Activated CD4-positive, alpha-beta T cell treated with anti-CD3 and anti-CD28 coated beads, Interleukin-2, amount 50 U/mL, for 1 hour (primary cell): Measurements from ENCODE around the gene STIMATE.

ENCODE experiments used
- DNase-seq: peaks from one replicate; pipeline ENCODE4 v3.0.0-alpha.2; 2020

The STIMATE gene

GRCh38 chr3:52839268-52839575 is 58.1 kb downstream of the STIMATE start:
- DNase-seq: no peak

DNA sequence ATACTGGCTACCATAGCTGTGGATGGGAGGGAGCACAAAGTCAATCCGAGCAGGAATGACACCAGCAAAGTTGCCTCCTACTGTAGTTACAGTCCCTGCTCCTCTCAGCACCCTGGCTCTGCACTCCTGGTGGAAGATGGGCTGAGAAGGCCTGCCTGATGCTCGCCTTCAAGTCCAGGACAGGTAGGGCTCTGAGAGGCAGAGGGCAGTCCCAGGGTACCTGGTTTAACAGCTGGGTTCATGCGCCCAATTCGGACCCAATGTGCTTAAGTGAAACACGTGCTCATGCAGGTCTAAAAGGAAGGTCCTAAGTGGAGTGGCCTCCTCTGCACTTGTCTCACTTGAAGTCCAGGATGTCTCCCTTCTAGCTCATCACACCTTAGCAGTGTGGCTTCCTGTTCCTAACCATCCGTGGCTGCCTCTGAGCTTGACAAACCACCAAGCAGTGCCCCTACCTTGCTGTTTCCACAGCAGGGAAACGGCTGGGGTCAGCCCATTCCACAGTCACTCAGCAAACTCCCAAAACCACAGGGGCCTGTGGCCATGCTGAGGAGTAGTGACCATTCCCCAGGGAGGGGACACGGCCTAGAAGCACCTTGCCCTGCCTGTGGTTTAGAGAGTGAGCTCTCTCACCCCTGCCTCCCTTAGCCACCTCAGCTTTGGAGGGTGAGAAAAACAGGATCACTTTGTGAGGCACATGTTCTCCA is 58.6 kb downstream of the STIMATE start:
- DNase-seq: no peak

- DNase-seq: no peak
These were observed 60.4 kb downstream of the STIMATE start for GRCh38 chr3:52836986-52837385.

- no peak for DNase-seq
These were observed 60.9 kb downstream of the STIMATE start for GRCh38 chr3:52836471-52836845.

GRCh38 chr3:52835766-52836470 is 61.4 kb downstream of the STIMATE start:
- DNase-seq: no peak

DNA sequence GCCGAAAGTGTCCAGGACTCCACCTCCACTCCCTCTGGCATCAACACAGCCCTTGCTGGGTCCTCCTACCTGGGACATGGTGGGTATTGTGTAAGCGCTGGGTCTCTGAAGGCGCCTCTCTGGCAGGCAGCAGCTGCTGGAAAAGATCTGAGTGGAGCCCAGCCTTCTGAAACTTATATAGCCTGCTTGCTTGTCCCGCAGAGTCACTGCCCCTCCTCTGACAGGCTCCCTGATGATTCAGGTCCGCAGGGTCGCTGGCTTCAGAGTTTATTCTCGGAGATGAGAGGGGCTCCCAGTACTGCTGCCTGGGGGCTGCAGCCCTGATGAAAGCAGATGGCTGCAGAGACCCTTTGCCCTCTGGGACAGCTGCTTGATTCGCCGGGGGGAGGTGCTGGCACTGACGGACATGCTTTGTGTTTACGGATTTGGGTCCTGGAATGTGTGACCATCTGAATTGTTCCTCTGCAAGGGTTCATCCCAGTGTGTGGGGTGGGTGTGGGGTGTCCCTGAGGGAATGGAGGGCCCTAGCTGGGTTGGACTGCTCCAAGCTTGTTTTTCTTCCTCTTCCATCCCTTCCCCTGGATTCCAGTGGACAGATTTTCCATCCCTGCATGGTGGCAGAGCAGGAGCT is 62.4 kb downstream of the STIMATE start, which contains the start of gene MUSTN1:
MUSTN1 (minus strand) TSS at position 149 of the 631 bp plus-strand sequence; CDS start at position 78, 71 bp downstream.
- no peak for DNase-seq

- no peak for DNase-seq
These were observed 64.1 kb downstream of the STIMATE start for GRCh38 chr3:52833202-52833601.

- DNase-seq: no peak
These were observed 65.6 kb downstream of the STIMATE start for GRCh38 chr3:52831500-52832301.

DNA sequence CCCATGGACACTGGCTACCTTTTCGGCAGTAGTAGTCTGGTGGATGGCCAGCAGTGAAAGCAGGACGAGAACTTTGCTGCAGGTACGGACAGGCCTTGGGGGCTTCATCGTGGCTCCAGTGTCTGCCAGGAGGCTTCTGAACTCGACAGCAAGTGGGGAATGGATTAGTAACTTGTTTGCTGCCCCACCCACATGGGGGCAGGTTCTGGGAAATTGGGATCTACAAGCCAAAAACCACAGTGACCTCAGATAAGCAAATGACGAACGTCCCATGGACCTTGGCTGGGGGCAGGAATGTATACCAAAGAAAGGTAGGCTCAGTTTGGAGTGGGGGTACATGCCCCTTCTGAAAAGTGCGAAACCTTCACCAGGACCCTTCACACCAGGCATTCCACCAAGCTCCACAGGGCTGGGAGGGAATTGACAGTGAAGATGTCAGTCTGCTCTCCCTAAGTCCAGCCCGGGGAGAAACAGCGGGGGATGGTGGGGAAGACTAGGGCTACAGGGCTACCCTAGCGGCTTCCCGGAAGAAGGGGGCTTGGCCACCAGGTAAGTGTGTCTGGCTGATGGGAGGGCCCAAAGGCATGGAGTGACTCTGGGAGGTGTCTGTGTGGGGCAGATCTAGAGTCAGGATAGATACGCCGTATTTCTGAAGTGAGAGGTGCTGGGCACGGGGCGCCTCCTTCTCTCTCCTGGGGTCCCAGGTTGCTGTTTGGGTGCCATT is 66.7 kb downstream of the STIMATE start, which contains the start of gene ITIH4:
ITIH4 (minus strand) TSS at position 138 of the 724 bp plus-strand sequence; CDS start at position 108, 30 bp downstream.
- DNase-seq: no peak

GRCh38 chr3:52829906-52830463 is 67.4 kb downstream of the STIMATE start:
- no peak for DNase-seq

- no peak for DNase-seq
These were observed 67.9 kb downstream of the STIMATE start for GRCh38 chr3:52829482-52829881.

DNA sequence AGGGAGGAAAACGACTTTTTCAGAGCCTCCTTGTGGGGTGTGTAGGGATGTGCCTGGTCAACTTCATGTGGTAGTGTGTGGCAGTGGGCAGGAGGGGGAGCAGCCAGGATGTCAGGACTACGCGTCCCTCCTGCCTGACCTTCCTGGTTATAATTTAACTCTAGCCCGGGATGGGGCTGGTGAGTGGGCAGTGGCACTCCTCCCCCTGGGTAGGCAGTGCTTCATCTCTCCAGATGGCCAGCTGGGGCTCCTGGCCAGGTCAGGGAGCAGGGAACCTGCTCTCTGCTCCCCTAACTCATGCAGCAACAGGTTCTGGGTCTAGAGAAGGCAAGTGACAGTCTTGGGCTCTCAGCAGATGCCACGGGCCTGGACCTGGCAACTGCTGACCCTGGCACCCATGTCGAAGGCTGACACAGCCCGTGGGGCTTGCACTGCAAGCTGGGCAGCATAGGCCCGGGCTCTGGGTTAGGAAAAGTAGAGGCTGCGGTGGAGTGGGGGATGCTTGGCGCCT is 69.4 kb downstream of the STIMATE start:
- no peak for DNase-seq

- DNase-seq: no peak
These were observed 69.9 kb downstream of the STIMATE start for GRCh38 chr3:52827441-52827840.

- DNase-seq: no peak
These were observed 73.3 kb downstream of the STIMATE start for GRCh38 chr3:52824037-52824436.

DNA sequence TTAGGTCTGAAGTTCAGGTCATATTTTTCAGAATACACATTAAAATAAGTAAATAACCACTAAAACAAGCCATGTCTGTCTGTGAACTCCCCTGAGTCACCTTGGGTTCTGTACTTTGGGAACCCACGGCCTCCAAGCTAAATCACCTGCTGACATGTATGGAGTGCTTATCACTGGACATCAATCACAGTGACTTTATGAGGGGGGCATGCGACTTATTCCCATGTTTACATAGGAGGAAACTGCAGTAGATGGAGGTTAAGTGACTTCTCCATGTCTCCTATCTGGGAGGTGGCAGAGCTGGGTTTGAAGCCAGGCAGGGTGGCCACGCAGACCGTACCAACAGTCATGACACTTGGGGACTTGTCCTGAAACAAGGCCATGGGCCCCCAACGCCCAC is 75.0 kb downstream of the STIMATE start:
- DNase-seq: no peak

GRCh38 chr3:52820736-52821135 is 76.6 kb downstream of the STIMATE start:
- DNase-seq: peak; percentile 6

GRCh38 chr3:52819936-52820335 is 77.4 kb downstream of the STIMATE start:
- no peak for DNase-seq

DNA sequence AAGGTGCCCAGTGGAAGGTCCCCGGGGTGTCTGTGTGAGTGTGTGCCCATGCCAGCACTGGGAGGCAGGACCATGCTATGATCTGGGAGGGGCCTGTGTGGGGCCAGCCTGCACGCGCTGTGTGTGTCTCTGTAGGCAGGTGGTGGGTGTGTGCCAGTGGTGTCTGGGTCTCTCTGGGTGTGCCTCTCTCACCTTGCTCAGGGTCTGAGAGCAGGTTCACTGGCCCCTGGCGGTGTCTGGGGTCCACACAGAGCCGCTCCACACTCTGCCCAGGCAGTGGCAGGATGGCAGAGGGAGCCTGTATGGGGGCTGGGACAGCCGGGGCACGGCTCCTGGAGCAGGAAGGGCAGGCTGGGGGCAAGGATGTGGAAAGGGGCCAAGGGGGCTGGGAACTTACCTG is 79.5 kb downstream of the STIMATE start:
- DNase-seq: no peak

DNA sequence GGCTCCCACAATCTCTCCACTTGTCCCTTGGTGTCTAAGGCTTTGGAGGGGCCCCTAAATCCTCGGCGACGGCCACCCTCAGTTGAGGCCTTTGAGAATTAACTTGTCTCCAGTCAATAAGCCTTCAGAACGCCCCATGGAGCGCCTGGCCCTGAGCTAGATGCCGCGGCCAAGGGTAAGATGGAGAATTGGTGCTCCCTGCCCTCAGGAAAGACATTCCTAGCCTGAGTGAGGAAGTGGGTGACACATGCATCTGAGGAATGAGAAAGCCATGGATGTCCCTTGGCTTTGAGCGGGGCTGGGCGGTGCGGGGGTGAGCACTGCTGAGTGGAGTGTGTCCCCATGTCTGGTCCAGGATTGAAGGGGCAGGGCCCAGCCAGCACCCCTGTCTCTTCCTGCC is 80.1 kb downstream of the STIMATE start:
- no peak for DNase-seq

GRCh38 chr3:52816654-52817053 is 80.7 kb downstream of the STIMATE start:
- no peak for DNase-seq

DNA sequence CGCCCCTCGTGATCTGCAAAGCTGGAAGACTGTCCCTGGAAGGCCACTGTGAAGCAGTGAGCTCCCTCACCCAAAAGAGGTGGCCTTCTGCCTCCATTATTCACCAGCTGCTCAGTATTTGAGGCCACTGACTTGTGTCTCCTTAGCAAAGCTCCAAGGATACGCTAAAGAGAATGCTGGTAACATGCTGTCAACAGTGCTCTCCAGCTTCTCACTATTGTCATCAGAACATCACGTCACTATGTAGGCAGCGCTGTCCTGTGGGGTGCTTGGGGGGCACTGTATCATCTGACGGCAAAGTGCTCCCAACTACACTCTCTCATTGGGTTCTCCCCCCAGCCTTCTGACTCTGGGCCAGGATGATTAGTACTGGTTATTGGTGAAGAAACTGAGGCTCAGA is 81.1 kb downstream of the STIMATE start:
- DNase-seq: no peak

GRCh38 chr3:52813810-52814209 is 83.5 kb downstream of the STIMATE start:
- DNase-seq: no peak
